ENCODE measurements around the gene PDPR.
"Not testable (repeated sequence)": the region's sequence is repeated elsewhere in the genome, so short reads cannot be mapped to it uniquely, and the experiment has no call there.

PDPR gene

GRCh38 chr16:70126226-70126625 lies 12.1 kb downstream of the PDPR start:
- not testable (repeated sequence) for DNase-seq (ENCODE audit: insufficient read length, low spot score); FAIRE-seq

- not testable (repeated sequence) for FAIRE-seq; DNase-seq (ENCODE audit: insufficient read length, low spot score)
Measured at GRCh38 chr16:70127706-70128105, 13.6 kb downstream of the PDPR start.

DNA sequence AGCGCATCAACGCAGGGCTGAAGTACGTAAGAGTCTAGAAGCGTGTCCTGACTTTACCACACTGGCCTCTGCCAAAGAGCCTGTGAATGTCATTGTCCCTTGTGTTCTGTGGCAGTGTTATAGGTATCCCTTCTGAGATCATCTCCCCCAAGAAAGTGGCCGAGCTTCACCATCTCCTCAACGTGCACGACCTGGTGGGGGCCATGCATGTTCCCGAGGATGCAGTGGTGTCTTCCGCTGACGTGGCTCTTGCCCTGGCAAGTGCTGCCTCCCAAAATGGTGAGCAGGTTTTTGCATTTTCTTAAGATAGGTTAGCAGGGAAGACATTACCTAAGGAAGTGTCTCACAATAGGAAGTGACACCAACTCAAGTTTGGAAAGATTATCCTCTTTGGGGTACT lies 14.7 kb downstream of the PDPR start:
- not testable (repeated sequence) for DNase-seq (ENCODE audit: insufficient read length, low spot score)
- FAIRE-seq: peak; percentile 98

GRCh38 chr16:70135796-70136195 lies 21.7 kb downstream of the PDPR start:
- DNase-seq (ENCODE audit: insufficient read length, low spot score); FAIRE-seq: not testable (repeated sequence)

- not testable (repeated sequence) for FAIRE-seq; DNase-seq (ENCODE audit: insufficient read length, low spot score)
Measured at GRCh38 chr16:70136595-70136994, 22.5 kb downstream of the PDPR start.

DNA sequence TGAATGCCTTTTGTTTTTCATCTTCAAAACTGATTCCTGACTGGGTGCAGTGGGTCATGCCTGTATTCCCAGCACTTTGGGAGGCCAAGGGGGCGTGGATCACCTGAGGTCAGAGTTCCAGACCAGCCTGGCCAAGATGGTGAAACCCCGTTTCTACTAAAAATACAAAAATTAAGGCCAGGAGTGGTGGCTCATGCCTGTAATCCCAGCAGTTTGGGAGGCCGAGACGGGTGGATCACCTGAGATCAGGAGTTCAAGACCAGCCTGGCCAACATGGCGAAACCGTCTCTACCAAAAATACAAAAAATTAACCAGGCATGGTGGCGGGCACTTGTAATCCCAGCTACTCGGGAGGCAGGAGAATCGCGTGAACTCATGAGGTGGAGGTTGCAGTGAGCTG lies 28.6 kb downstream of the PDPR start:
- not testable (repeated sequence) for FAIRE-seq; DNase-seq (ENCODE audit: insufficient read length, low spot score)

DNA sequence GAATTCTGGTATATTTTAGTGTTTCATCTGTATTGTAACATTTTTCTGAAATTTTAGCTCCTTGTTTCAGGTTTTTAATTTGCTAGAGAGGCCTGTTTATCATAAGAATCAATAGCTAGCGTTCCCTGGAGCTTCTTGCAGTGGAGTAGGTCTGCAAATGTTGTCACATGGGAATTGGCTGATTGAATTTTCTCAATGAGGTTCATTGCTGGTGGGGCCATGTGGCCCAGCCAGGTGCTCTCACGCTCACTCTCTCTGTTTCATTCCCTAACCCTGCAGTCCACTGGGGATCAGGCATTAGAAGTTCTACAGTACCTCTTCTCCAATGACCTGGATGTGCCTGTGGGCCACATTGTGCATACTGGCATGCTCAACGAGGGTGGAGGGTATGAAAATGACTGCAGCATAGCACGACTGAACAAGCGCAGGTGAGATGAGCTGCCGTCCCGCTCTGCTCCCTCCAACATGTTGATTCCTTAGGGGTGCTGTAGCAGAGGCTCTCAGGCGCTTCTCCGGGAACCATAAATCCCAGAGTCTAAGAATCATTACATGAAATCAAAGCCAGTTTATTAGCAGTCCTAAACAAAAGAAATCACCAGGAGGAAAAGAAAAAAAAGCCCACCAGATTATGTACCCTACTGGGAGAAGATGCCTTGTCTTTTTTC lies 29.2 kb downstream of the PDPR start:
- not testable (repeated sequence) for DNase-seq (ENCODE audit: insufficient read length, low spot score)
- FAIRE-seq: peak; percentile 77

DNA sequence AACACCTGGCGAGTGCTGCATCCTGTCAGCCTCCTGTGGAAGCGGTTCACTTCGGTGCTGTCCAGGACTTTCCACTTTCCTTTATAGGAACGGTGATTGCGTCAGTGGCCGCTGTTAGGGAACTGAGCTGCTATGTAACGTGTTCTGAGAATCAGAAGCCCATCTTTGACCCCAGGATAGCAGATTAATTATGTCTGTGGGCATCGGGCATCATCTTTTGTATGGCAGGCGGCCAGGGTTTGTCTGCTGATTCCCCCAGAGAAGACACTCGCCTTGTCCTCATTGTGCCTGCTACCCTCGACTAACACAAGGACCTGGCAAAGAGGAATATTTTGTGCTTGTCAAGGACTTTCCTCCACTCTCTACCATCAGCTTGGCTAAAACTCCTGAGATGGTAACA lies 33.7 kb downstream of the PDPR start:
- DNase-seq (ENCODE audit: insufficient read length, low spot score): not testable (repeated sequence)
- FAIRE-seq: peak; percentile 83

- not testable (repeated sequence) for FAIRE-seq; DNase-seq (ENCODE audit: insufficient read length, low spot score)
Measured at GRCh38 chr16:70148453-70148852, 34.3 kb downstream of the PDPR start.

GRCh38 chr16:70149296-70149695 lies 35.2 kb downstream of the PDPR start:
- FAIRE-seq; DNase-seq (ENCODE audit: insufficient read length, low spot score): not testable (repeated sequence)

DNA sequence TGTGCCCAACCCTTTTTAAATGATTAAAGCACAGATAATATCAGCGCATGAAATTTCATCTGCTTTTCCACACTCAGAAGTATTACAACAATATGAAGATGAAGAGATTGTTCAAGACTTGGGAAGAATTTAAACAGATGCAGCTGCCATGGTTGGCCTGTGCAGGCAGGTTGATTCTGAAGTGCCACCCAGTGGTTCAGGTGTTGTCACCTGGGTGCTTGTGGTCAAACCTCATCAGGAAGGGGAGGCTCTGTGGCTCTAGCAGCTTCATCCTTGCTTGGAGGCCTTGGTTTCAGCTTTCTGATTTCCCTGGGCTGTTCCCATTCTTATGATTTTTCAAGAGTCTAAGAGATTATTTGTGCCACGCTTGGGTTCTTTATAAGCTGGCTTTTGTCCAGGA lies 37.3 kb downstream of the PDPR start:
- peak; percentile 21 for DNase-seq (ENCODE audit: insufficient read length, low spot score)
- peak; percentile 65 for FAIRE-seq

- DNase-seq (ENCODE audit: insufficient read length, low spot score) (peak; percentile 32), FAIRE-seq (peak; percentile 74)
Measured at GRCh38 chr16:70151941-70152509, 37.9 kb downstream of the PDPR start.

GRCh38 chr16:70152578-70153302 lies 38.6 kb downstream of the PDPR start:
- peak; percentile 17 for DNase-seq (ENCODE audit: insufficient read length, low spot score)
- FAIRE-seq: peak; percentile 89

DNA sequence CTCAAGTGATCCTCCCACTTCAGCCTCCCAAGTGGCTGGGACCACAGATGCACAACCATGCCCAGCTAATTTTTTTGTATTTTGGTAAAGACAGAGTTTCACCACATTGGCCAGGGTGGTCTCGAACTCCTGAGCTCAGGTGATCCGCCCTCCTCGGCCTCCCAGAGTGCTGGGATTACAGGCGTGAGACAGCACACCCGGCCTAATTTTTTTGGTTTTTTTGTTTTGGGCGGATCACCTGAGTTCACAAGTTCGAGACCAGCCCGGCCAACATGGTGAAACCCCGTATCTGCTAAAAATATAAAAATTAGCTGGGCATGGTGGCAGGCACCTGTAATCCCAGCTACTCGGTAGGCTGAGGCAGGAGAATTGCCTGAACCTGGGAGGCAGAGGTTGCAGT lies 40.6 kb downstream of the PDPR start:
- FAIRE-seq; DNase-seq (ENCODE audit: insufficient read length, low spot score): not testable (repeated sequence)

- DNase-seq (ENCODE audit: insufficient read length, low spot score) (peak; percentile 18), FAIRE-seq (no peak)
Measured at GRCh38 chr16:70156207-70156978, 42.3 kb downstream of the PDPR start.

- DNase-seq (ENCODE audit: insufficient read length, low spot score) (peak; percentile 14), FAIRE-seq (peak; percentile 86)
Measured at GRCh38 chr16:70157105-70157476, 43.0 kb downstream of the PDPR start.

GRCh38 chr16:70157477-70158260 lies 43.5 kb downstream of the PDPR start:
- peak; percentile 15 for DNase-seq (ENCODE audit: insufficient read length, low spot score)
- FAIRE-seq: peak; percentile 73

DNA sequence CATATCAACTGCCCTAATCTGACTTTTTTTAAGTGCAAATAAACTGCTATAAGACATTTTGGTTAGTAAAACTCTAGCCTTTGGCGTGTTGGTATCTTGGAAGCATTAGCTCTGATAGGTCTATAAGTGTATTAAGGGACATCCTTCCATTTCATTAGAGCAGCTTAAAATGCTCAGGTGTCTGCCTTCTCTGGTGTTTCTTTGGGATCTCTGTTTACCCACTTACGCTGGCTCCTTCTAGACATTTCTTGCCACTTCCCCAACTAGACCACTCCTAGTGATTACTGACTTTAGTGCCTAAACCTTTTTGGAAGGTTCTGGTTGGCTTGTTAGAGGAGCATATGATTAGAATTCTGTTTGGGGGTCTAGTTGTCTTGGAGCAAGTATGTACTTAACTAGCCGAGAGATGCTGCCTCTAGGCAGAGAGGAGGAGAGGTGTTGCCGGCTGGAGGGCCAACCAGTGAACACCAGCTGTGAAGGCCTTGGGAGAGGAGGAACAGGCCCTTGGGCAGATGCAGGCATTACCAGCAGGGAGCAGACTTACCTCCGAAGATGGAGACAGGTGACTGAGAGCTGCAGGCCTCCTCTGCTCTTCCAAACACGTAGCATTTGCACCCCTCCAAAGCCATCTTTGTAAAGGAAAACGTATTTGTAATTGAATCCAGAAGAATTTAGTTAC lies 44.3 kb downstream of the PDPR start:
- DNase-seq (ENCODE audit: insufficient read length, low spot score) (peak; percentile 41), FAIRE-seq (peak; percentile 70)
